ENCODE results near the gene GJC2.

- no peak for TF ChIP-seq POLR2A (IDR thresholded peaks at IDR 0.05)
- no peak for TF ChIP-seq CTCF (IDR thresholded peaks at IDR 0.05)
Measured at GRCh38 chr1:228161866-228162265, 12.1 kb downstream of the GJC2 start.
